HG03378 (cell line): ENCODE measurements around the gene BEST1.

Experiments
- ATAC-seq: cut with Tn5 transposase; IDR thresholded peaks from one replicate; pipeline ENCODE4 v1.9.1; 2021; ENCODE audit warnings: mild to moderate bottlenecking, moderate library complexity; ENCODE audit not compliant: unreplicated experiment

The BEST1 gene

GRCh38 chr11:61950035-61950547, at the start of gene BEST1:
TSS of gene BEST1 (plus strand) at chr11:61950351. CDS start at chr11:61951807, 1,456 bp downstream.
- no peak for ATAC-seq

GRCh38 chr11:61901397-61901796, 48.8 kb upstream of the BEST1 start:
- ATAC-seq = no peak

- ATAC-seq = no peak
Observed at GRCh38 chr11:61902313-61902712, 47.8 kb upstream of the BEST1 start.

GRCh38 chr11:61903845-61904244, 46.3 kb upstream of the BEST1 start:
- no peak for ATAC-seq

GRCh38 chr11:61904539-61905048, 45.6 kb upstream of the BEST1 start:
- ATAC-seq = no peak

GRCh38 chr11:61905067-61905696, 45.0 kb upstream of the BEST1 start:
- no peak for ATAC-seq

GRCh38 chr11:61905801-61906521, 44.2 kb upstream of the BEST1 start:
- no peak for ATAC-seq

- no peak for ATAC-seq
Observed at GRCh38 chr11:61906522-61906909, 43.6 kb upstream of the BEST1 start.

GRCh38 chr11:61907282-61907681, 42.9 kb upstream of the BEST1 start:
- no peak for ATAC-seq

- no peak for ATAC-seq
Observed at GRCh38 chr11:61907871-61908729, 42.1 kb upstream of the BEST1 start.

- ATAC-seq = no peak
Observed at GRCh38 chr11:61908730-61909316, 41.3 kb upstream of the BEST1 start.

- ATAC-seq = no peak
Observed at GRCh38 chr11:61910187-61911127, 39.7 kb upstream of the BEST1 start.

GRCh38 chr11:61911128-61911700, 38.9 kb upstream of the BEST1 start:
- ATAC-seq = no peak

GRCh38 chr11:61911701-61912529, 38.2 kb upstream of the BEST1 start:
- no peak for ATAC-seq

- ATAC-seq = no peak
Observed at GRCh38 chr11:61912530-61912898, 37.6 kb upstream of the BEST1 start.

GRCh38 chr11:61912991-61913698, 37.0 kb upstream of the BEST1 start:
- ATAC-seq = no peak

- no peak for ATAC-seq
Observed at GRCh38 chr11:61913699-61914395, 36.3 kb upstream of the BEST1 start.
